SU-DHL-6 (cell line): ENCODE results near the gene OR2T8.

Experiments
- CTCF ChIP-seq: fragments of 200-600 bp; sonication (generic); IDR thresholded peaks from one replicate; pipeline ENCODE4 v1.5.1; 2017; ENCODE audit warnings: antibody characterized with exemption, mild to moderate bottlenecking, low read length, moderate library complexity; ENCODE audit not compliant: insufficient read depth, poor library complexity, severe bottlenecking
- EZH2phosphoT487 ChIP-seq: fragments of 200-600 bp; sonication (generic), shearing (Covaris generic); conservative IDR thresholded peaks from 2 replicates; pipeline ENCODE4 v1.6.1; 2018; ENCODE audit warnings: mild to moderate bottlenecking, antibody characterized with exemption, low read length, moderate library complexity, mixed read lengths

DNA sequence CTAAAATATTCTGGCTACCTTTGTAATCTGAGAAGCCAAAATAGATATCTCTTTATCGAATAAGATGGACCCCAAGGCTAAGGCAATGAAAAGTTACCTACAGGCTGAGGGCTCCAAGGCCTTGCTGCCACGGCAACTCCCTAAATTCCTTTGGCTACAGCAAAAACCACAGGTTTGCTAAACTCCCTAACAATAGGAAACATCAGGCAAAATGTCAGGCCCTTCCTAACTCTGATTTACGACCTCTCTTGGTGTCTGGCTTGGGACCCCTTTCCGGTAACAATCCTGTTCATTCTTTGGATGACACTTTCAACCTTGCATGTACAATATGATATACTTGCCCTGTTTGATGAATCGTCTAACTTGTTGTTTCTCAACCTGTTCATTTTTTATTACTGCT is 11.3 kb upstream of the OR2T8 start:
- TF ChIP-seq CTCF: no peak
- TF ChIP-seq EZH2phosphoT487: no peak
